GM19324 (cell line): Measurements from ENCODE around the gene USP11.

Experiments used
- ATAC-seq: cut with Tn5 transposase; IDR thresholded peaks from one replicate; pipeline ENCODE4 v1.9.1; 2021; ENCODE audit warnings: mild to moderate bottlenecking, moderate library complexity; ENCODE audit not compliant: unreplicated experiment, low FRiP score

USP11 gene

GRCh38 chrX:47202316-47202715 lies 30.5 kb upstream of the USP11 start:
- ATAC-seq: no peak

DNA sequence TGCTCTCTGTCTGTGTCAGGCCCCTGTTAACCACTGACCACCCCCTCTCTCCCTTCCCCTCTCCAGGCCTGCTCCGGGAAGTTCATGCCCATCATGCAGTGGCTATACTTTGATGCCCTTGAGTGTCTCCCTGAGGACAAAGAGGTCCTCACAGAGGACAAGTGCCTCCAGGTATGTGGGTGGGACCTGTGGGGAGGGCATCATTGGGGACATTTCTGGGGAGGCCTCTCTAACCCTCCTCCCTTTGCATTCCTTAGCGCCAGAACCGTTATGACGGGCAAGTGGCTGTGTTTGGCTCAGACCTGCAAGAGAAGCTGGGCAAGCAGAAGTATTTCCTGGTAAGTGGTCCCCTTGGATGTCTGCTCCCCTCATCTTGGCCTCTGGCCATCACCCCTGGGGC lies 29.9 kb upstream of the USP11 start:
- ATAC-seq: no peak

- ATAC-seq: no peak
These were observed 27.8 kb upstream of the USP11 start for GRCh38 chrX:47204970-47205369.

DNA sequence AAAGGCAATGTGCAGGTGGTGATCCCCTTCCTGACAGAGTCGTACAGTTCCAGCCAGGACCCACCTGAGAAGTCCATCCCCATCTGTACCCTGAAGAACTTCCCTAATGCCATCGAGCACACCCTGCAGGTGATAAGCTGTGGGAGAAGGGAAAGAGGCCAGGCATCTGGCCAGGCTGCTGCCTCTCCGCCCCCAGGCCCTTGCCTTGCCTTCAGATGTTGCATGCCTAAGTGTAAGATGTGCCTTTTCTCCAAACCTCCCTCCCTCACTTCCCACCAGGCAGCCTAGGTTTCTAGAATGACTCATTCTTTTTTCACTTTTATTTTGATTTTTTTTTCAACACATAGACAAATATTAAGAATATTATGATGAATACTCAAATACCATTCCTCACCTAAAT lies 26.5 kb upstream of the USP11 start:
- no peak for ATAC-seq

DNA sequence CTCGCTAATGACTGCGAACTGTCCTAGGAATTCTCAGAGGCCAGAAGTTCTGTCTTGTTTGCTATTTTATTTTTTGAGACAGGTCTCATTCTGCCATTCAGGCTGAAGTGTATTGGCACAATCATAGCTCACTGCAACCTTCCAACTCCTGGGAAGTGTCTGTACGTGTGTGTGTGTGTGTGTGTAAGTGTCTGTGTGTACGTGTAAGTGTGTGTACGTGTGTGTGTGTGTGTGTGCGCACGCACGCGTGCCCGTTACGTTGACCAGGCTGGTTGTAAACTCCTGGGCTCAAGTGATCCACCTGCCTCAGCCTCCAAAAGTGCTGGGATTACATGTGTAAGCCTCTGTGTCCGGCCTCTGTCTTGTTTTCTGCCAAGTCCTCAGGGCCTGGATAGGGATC lies 24.7 kb upstream of the USP11 start:
- ATAC-seq: no peak

- ATAC-seq: no peak
These were observed 23.1 kb upstream of the USP11 start for GRCh38 chrX:47209508-47210238.

- no peak for ATAC-seq
These were observed 22.0 kb upstream of the USP11 start for GRCh38 chrX:47210661-47211425.

DNA sequence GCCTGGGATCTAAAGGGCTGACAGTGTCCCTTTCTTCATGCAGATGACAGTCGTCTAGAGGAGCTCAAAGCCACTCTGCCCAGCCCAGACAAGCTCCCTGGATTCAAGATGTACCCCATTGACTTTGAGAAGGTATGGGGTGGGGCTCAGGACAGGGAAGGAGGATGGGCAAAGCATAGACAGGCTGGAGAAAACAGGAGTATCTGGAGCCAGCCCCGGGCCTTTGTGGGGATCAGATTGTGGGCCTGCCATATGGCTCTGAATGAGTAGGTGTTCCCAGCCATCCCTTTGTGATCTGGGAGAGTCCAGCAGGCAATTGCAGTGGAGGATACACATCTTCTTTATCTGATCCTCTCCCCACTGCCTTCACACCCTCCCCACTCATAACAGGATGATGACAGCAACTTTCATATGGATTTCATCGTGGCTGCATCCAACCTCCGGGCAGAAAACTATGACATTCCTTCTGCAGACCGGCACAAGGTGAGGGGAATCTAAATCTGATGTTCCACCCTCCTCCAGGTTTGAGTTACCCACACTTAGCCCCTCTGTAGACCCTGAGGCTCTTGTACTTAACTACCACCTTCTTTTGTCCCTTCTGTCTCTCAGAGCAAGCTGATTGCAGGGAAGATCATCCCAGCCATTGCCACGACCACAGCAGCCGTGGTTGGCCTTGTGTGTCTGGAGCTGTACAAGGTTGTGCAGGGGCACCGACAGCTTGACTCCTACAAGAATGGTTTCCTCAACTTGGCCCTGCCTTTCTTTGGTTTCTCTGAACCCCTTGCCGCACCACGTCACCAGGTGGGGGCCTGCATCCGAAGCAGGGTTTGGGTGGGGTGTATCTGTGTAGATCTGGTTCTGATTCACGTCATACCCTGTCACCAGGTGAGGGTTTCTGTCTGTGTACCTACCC lies 20.2 kb upstream of the USP11 start:
- no peak for ATAC-seq

GRCh38 chrX:47214435-47215077 lies 18.3 kb upstream of the USP11 start:
- ATAC-seq: no peak

DNA sequence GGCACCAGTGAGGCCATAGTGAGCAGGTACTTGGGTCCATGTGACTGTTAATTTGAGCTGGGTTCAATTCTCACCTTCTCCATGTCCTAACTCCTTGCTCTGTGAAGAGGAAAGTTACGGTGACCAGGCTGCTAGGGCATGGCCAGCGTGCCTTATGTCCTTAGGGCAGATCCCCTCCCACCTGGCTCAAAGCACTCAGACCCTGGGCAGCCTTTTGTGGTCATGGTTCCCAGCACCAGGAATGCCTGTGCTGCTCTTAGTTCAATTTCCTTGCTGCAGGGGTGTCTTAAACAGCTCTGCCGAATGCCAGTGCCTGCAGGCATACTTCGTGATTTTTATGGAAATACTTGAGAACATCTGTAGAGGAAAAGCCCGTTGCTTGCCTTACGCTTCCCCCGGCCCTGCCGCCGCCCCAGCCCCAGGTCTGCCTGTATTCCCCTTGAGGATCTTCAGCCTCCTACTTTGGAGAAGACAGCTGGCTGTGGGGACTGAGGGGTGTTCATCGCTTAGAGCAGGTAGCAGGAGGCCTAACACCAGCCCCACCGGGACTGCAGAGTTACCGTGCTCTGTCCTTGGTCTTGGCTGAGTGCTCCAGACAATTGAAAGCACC lies 17.4 kb upstream of the USP11 start:
- no peak for ATAC-seq

DNA sequence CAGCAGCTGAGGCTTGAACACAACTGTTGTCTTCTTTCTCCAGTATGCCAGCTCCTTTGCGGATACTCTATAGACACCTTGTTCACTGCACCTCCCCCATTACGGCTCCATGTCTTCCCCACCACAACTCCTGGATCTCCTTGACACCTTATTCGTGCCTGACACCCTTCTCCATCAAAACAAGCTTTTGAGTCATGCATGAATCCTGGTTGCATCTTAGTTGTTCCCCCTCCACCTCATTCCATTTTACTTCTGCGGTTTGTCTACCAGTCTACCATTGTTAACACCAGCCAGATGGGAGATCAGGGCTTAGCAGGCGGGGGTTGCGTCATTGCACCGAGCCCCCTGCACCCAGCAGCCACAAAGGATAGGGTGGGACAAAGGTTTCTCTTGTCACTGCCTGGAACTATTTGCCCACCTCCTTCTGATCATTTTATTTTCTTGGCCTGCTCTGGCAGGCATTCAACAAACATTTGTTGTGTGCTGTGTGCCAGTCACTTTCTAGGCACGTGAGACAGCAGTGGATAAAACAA lies 16.4 kb upstream of the USP11 start:
- no peak for ATAC-seq

DNA sequence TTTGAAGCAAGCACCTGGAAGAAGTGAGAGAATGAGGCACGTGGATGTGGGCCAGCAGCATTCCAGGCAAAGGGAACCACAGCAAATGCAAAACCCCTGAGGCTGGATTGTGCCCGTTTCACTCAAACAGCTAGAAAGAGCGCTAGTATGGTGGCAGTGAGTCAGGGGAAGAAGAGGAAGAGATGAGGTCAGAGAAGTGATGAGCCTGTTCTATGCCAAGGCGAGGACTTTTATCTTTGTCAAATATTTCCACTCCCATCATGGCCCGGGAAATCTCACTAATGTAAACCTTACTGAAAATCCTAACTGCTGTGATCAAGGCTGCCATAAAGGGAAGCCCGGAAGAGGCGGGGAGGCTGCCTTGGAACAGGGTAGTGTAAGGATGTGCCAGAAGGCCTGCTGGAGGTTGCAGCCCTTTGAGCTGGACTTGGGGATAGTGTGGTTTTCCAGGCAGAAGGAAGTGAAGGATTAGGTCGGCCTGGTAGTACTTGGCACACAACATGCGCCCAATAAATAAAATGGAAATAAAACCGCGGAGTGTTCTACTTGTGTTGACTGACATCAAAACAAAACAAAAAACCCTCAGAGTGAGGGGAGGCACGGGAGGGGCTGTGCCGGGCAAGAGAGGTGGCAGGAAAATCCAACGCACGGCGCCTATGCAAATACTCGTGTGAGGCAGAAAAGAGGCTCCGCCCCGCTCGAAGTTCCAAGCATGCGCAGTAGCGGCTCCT lies 15.5 kb upstream of the USP11 start:
- no peak for ATAC-seq

GRCh38 chrX:47217852-47218279 lies 14.9 kb upstream of the USP11 start:
- ATAC-seq: peak; percentile 91

GRCh38 chrX:47218280-47218919 lies 14.4 kb upstream of the USP11 start, which contains the start of gene CDK16:
CDK16 (plus strand) TSS chrX:47218681; CDS start chrX:47223558, 4,877 bp downstream.
- peak; percentile 49 for ATAC-seq

GRCh38 chrX:47218920-47219815 lies 13.6 kb upstream of the USP11 start:
- no peak for ATAC-seq

- ATAC-seq: no peak
These were observed 11.1 kb upstream of the USP11 start for GRCh38 chrX:47221756-47222155.

DNA sequence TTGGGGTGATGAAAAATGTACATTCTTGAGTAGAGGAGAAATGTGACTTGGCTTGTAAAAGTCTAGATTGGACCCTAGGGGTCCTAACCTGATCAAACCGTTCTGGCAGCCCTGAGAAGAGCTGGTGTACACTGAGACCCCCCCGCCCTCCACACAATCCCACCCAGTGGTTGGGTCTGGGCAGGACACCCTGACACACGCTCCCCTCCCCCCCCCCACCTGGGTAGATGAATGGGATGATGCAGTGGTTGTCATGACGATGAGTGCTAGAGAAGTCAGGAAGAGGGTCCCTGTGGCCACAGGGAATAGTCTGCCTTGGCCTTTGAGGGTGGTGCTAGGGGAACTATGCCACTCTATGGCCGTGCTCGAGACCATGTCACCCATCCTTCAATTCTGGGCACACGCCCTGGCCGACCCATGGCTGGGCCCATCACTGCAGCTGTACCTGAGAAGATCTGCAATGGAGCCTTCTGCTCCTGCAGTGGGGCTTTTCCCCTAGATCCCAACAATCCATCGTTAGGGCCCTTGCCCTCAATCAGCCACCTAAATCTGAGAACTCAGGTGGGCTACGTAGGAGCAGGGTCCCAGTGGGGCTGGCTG lies 10.0 kb upstream of the USP11 start:
- no peak for ATAC-seq
